GM12892 (cell line): ENCODE results near the gene PBX1.

Source experiments
- DNase-seq: peaks from one replicate; pipeline ENCODE4 v3.0.0; 2011; ENCODE audit not compliant: insufficient read length
- FAIRE-seq: peaks from 2 replicates; lab custom pipeline; 2011; peaks lifted over from hg19 to GRCh38; lab: Jason Lieb, UNC
- POLR2A ChIP-seq: IDR thresholded peaks from 2 replicates; pipeline ENCODE4 v1.6.1; 2011; ENCODE audit warnings: low read depth, low read length, control low read depth
- POLR2AphosphoS5 ChIP-seq: IDR thresholded peaks from 2 replicates; pipeline ENCODE4 v1.6.1; 2011; ENCODE audit warnings: low read depth, low read length, control low read depth
- TAF1 ChIP-seq: IDR thresholded peaks from 2 replicates; pipeline ENCODE4 v1.6.1; 2011; ENCODE audit warnings: low read depth, mild to moderate bottlenecking, control low read depth, low read length, borderline replicate concordance

Gene PBX1

DNA sequence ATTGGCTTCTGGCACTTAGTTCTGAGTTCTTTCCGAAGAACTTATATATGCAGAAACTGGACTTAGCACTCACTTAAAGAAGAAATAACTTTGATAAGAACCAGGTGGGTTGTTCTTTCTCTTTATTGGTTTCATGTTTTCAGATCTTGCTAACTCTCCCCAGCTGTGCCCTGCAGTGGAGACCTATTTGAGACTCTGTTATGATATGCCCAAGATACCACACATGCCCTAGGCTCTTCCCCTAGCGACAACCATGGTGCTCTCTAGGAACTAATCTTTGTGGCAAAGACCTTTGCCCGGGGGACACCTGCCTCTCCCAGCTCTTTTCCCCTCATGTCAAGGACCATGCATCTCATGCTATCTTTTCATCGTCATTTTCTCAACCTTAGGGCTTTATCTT is 128.8 kb downstream of the PBX1 start:
- DNase-seq (no peak), FAIRE-seq (no peak)
- TF ChIP-seq POLR2A (no peak), POLR2AphosphoS5 (no peak), TAF1 (no peak)

GRCh38 chr1:164688791-164689190 is 129.8 kb downstream of the PBX1 start:
- FAIRE-seq (no peak), DNase-seq (no peak)
- no peak for TF ChIP-seq POLR2A
- TF ChIP-seq POLR2AphosphoS5: no peak
- TF ChIP-seq TAF1: no peak

DNA sequence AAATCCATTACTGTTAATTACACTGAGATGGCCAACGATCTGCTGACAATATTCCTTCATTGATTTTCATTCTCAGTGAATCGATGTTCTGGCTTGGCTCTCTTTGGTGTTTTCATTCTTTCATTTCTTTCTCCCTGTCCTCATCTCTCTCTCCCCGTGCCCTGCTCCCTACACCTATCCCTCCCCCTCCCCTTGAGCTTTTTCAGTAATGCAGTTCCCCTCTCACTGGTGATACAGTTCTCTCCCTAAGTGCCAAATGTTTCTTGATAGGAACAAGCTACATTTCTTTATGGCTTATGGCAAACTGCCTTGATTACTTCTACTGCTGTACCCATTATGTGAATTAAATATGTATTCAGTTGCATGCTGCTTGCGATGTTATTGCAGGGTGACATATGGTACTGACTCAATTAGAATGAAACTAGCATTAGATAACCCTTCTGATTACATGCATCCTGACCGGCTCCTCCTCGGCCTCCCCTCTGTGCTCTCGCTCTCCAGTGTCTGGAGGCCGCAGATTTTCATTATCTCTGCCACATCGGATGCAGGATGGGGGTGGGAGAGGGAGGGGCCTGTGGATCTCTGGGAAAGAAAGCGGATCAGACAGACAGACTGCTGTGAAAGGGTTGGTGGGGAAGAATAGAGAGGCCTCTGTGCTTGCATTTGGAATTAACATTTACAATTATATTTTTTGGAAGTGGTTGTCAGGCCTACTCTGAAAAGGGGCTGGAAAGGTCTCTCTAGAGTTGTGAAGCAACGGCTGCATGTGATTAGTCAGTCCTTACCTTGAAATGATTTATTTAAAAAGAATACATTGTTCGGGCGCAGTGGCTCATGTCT is 130.9 kb downstream of the PBX1 start:
- TF ChIP-seq TAF1 (no peak), POLR2A (no peak), POLR2AphosphoS5 (no peak)
- FAIRE-seq (no peak), DNase-seq (no peak)

DNA sequence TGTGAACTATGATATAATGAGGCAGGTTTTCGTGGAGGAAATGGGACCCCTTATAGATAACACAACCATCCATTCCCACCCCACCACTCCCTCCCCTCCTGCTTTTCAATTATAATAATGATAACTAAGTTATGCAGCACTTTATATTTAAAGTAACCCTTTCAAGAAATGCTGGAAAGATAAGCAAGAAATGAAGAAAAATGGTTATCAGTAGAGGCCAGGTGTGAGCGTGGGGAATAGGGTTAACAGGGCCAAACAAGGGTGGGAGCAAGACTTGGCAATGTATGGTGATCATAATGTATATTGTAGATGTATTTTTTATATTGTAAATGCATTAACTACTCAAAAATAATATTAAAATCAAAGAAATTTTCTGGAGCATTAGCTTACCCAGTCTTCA is 133.4 kb downstream of the PBX1 start:
- TF ChIP-seq TAF1 (no peak), POLR2AphosphoS5 (no peak), POLR2A (no peak)
- DNase-seq (no peak), FAIRE-seq (no peak)

GRCh38 chr1:164693564-164694359 is 134.8 kb downstream of the PBX1 start:
- FAIRE-seq: no peak
- no peak for TF ChIP-seq POLR2A
- TF ChIP-seq POLR2AphosphoS5: no peak
- TF ChIP-seq TAF1: no peak

GRCh38 chr1:164694505-164694904 is 135.5 kb downstream of the PBX1 start:
- TF ChIP-seq POLR2AphosphoS5 (no peak), TAF1 (no peak), POLR2A (no peak)
- FAIRE-seq (no peak), DNase-seq (no peak)

More at GRCh38 chr1:164693564-164694359, 134.8 kb downstream of the PBX1 start:
- DNase-seq: no peak

- DNase-seq (no peak), FAIRE-seq (no peak)
These were observed 137.1 kb downstream of the PBX1 start for GRCh38 chr1:164695956-164696665.

GRCh38 chr1:164699815-164700491 is 141.0 kb downstream of the PBX1 start:
- TF ChIP-seq TAF1 (no peak), POLR2A (no peak), POLR2AphosphoS5 (no peak)
- DNase-seq (no peak), FAIRE-seq (no peak)

More at GRCh38 chr1:164695956-164696665, 137.1 kb downstream of the PBX1 start:
- TF ChIP-seq POLR2AphosphoS5: no peak
- no peak for TF ChIP-seq POLR2A
- no peak for TF ChIP-seq TAF1

- DNase-seq: no peak
- no peak for FAIRE-seq
These were observed 141.7 kb downstream of the PBX1 start for GRCh38 chr1:164700683-164701082.

GRCh38 chr1:164701189-164701761 is 142.3 kb downstream of the PBX1 start:
- no peak for FAIRE-seq
- no peak for TF ChIP-seq TAF1
- no peak for TF ChIP-seq POLR2AphosphoS5
- TF ChIP-seq POLR2A: no peak
- no peak for DNase-seq

More at GRCh38 chr1:164700683-164701082, 141.7 kb downstream of the PBX1 start:
- no peak for TF ChIP-seq TAF1

GRCh38 chr1:164702216-164702615 is 143.2 kb downstream of the PBX1 start:
- no peak for TF ChIP-seq TAF1
- DNase-seq: no peak
- no peak for FAIRE-seq
